Body of pancreas (tissue), 4 donors: ENCODE results near the gene EGLN3. TPM values are rescaled to one million over a fixed set of nuclear protein-coding genes. Genes with fewer than 3 reads are reported as not detected.

Experiments used
- ATAC-seq: fragments of 150-250 bp; one replicate; pipeline ENCODE4 v1.9.1; 2016
- DNase-seq, 4 donors: peaks; one replicate each; pipeline ENCODE4 v3.0.0-alpha.2; 2019
- H3K27ac ChIP-seq, 4 donors: fragments of 200-600 bp; sonication (generic); 1 replicate in 3 of 4; 2 replicates in 1 of 4; pipeline versions ENCODE4 v1.5.1 to v1.6.1; 2016 to 2019; ENCODE audit warnings: mild to moderate bottlenecking in 1 of 4, mixed read lengths in 1 of 4, moderate library complexity in 1 of 4
- H3K27me3 ChIP-seq, 2 donors: fragments of 200-600 bp; sonication (generic); one replicate each; pipeline ENCODE4 v1.6.0; 2016; ENCODE audit warnings: mild to moderate bottlenecking in 1 of 2
- H3K36me3 ChIP-seq, 2 donors: fragments of 200-600 bp; sonication (generic); replicated peaks in 1 of 2; 2 replicates each; pipeline ENCODE4 v1.5.1; 2016; ENCODE audit warnings: low read depth in 2 of 2; ENCODE audit not compliant: insufficient read depth in 1 of 2
- H3K4me1 ChIP-seq: fragments of 200-600 bp; sonication (generic); one replicate; pipeline ENCODE4 v1.6.0; 2016
- H3K4me3 ChIP-seq, 2 donors: fragments of 200-600 bp; sonication (generic); 1 replicate in 1 of 2; 2 replicates in 1 of 2; pipeline ENCODE4 v1.5.1; 2016 to 2019
- H3K9me3 ChIP-seq, 3 donors: fragments of 200-600 bp; sonication (generic); 1 replicate in 2 of 3; 2 replicates in 1 of 3; pipeline ENCODE4 v1.5.1; 2016
- CTCF ChIP-seq, 7 experiments: fragments of 450-650 bp in 4 of 7; fragments of 200-600 bp in 3 of 7; sonication (generic) in 3 of 7; IDR thresholded peaks; one replicate each; pipeline ENCODE4 v1.5.1; 2016 to 2019; ENCODE audit warnings: antibody characterized with exemption in 7 of 7
- POLR2A ChIP-seq, 3 donors: fragments of 450-650 bp; IDR thresholded peaks; one replicate each; pipeline ENCODE4 v1.6.1; 2016; ENCODE audit warnings: antibody characterized with exemption in 3 of 3, mild to moderate bottlenecking in 2 of 3
- WGBS, 2 donors: methylation state at CpG; one replicate each; pipeline ENCODE4 v1.1.5; 2017; 5-methylcytosine and 5-hydroxymethylcytosine counted together
- intact Hi-C: fragments of 100-400 bp; cut with DNase I; formaldehyde crosslinking; loops from one replicate; pipeline ENCODE4 v1.15.1; 2023
- total RNA-seq, 2 donors: library from RNA; depleted of rRNA; stranded (reverse); fragments of >200 nt; gene quantifications; one replicate each; pipeline ENCODE4 v1.1.0, GENCODE V29; 2016

EGLN3 gene
- total RNA-seq, 2 donors from 2014 or later, result 2.0 to 7.0 TPM

- DNase-seq (no peak), ATAC-seq (no peak)
- Histone ChIP-seq H3K4me3 (no peak overlapping the region), H3K27ac (no peak overlapping the region), H3K36me3 (no peaks in the 10 kb centered on the region), H3K4me1 (no peaks in the 10 kb centered on the region), H3K27me3 (no peaks in the 10 kb centered on the region), H3K9me3 (no peaks in the 10 kb centered on the region)
- intact Hi-C loops, result no loop called here
- no peak for TF ChIP-seq CTCF (IDR thresholded peaks at IDR 0.05)
- TF ChIP-seq POLR2A (IDR thresholded peaks at IDR 0.05), result no peak
- 77 to 79% methylated on average over 5 of the region's 5 CpGs for WGBS, 2 donors
Observed at GRCh38 chr14:33986804-33987203, 35.9 kb upstream of the EGLN3 start.

- Histone ChIP-seq H3K27me3 (no peaks in the 10 kb centered on the region), H3K9me3 (no peaks in the 10 kb centered on the region), H3K36me3 (no peaks in the 10 kb centered on the region), H3K4me1 (no peaks in the 10 kb centered on the region), H3K27ac (no peak overlapping the region), H3K4me3 (no peak overlapping the region)
- intact Hi-C loops, result no loop called here
- WGBS, 2 donors, result 87% methylated on average over 2 of the region's 2 CpGs
- TF ChIP-seq CTCF (IDR thresholded peaks at IDR 0.05) (no peak), POLR2A (IDR thresholded peaks at IDR 0.05) (no peak)
- no peak for ATAC-seq
- no peak for DNase-seq
Observed at GRCh38 chr14:33985242-33985641, 34.4 kb upstream of the EGLN3 start.

- Histone ChIP-seq H3K9me3 (no peaks in the 10 kb centered on the region), H3K27me3 (no peaks in the 10 kb centered on the region), H3K36me3 (no peaks in the 10 kb centered on the region), H3K4me3 (no peak overlapping the region), H3K27ac (no peak overlapping the region), H3K4me1 (no peaks in the 10 kb centered on the region)
- 56 to 76% methylated on average over 7 of the region's 7 CpGs for WGBS, 2 donors
- ATAC-seq (no peak), DNase-seq (no peak)
- TF ChIP-seq CTCF (IDR thresholded peaks at IDR 0.05), result no peak
- no peak for TF ChIP-seq POLR2A (IDR thresholded peaks at IDR 0.05)
- intact Hi-C loops, result no loop called here
Observed at GRCh38 chr14:33979613-33980276, 28.9 kb upstream of the EGLN3 start.

- Histone ChIP-seq H3K9me3 (no peaks in the 10 kb centered on the region), H3K4me1 (no peaks in the 10 kb centered on the region), H3K27ac (no peak overlapping the region), H3K27me3 (no peaks in the 10 kb centered on the region), H3K4me3 (no peak overlapping the region), H3K36me3 (no peaks in the 10 kb centered on the region)
- intact Hi-C loops, result no loop called here
- DNase-seq, result no peak
- no peak for ATAC-seq
- 78 to 87% methylated on average over 8 of the region's 8 CpGs for WGBS, 2 donors
- TF ChIP-seq POLR2A (IDR thresholded peaks at IDR 0.05) (no peak), CTCF (IDR thresholded peaks at IDR 0.05) (no peak)
Observed at GRCh38 chr14:33978892-33979612, 28.2 kb upstream of the EGLN3 start.
